Stimulated activated effector memory CD8-positive, alpha-beta T cell treated with anti-CD3 and anti-CD28 coated beads, Interleukin-12 subunit alpha, Interleukin-12 subunit beta, amount 100 ng/mL, for 72 hours (primary cell): ENCODE results near the gene TRIM8.

Source experiments
- ATAC-seq: fragments of 150-1000 bp; cut with Tn5 transposase; 2 replicates; pipeline ENCODE4 v1.10.0; 2021
- DNase-seq, 2 donors: peaks; one replicate each; pipeline ENCODE4 v3.0.0; 2021 to 2022; ENCODE audit warnings: low spot score in 2 of 2
- H3K27ac Mint-ChIP-seq: one replicate; pipeline ENCODE4 v1.8.0; 2022; ENCODE audit warnings: mild to moderate bottlenecking, mixed read lengths
- H3K36me3 Mint-ChIP-seq: one replicate; pipeline ENCODE4 v1.8.0; 2022; ENCODE audit warnings: mild to moderate bottlenecking, mixed read lengths
- H3K4me1 Mint-ChIP-seq: one replicate; pipeline ENCODE4 v1.8.0; 2022; ENCODE audit warnings: mixed read lengths
- H3K4me3 Mint-ChIP-seq: one replicate; pipeline ENCODE4 v1.8.0; 2022; ENCODE audit warnings: mild to moderate bottlenecking, mixed read lengths
- H3K9me3 Mint-ChIP-seq: one replicate; pipeline ENCODE4 v1.8.0; 2022; ENCODE audit warnings: mixed read lengths

Gene TRIM8

GRCh38 chr10:102624094-102624493, 20.2 kb upstream of the TRIM8 start:
- no peak overlapping the region for H3K4me3 Mint-ChIP-seq

GRCh38 chr10:102624751-102625645, 19.3 kb upstream of the TRIM8 start:
- Mint-ChIP-seq H3K27ac (peak overlapping the region; percentile 73), H3K36me3 (no peaks in the 10 kb centered on the region), H3K4me1 (peaks cover 8% of the 10 kb centered on the region), H3K4me3 (no peak overlapping the region), H3K9me3 (no peaks in the 10 kb centered on the region)
- ATAC-seq (no peak), DNase-seq (no peak)

More at GRCh38 chr10:102624094-102624493, 20.2 kb upstream of the TRIM8 start:
- DNase-seq, result no peak
- no peak for ATAC-seq
- H3K9me3 Mint-ChIP-seq, result no peaks in the 10 kb centered on the region
- peak overlapping the region; percentile 73 for H3K27ac Mint-ChIP-seq
- H3K36me3 Mint-ChIP-seq, result no peaks in the 10 kb centered on the region
- peaks cover 12% of the 10 kb centered on the region for H3K4me1 Mint-ChIP-seq

GRCh38 chr10:102626026-102626685, 18.1 kb upstream of the TRIM8 start:
- H3K4me3 Mint-ChIP-seq, result no peak overlapping the region
- DNase-seq (no peak), ATAC-seq (no peak)
- H3K36me3 Mint-ChIP-seq, result no peaks in the 10 kb centered on the region
- H3K9me3 Mint-ChIP-seq, result no peaks in the 10 kb centered on the region
- peak overlapping the region; percentile 73 for H3K27ac Mint-ChIP-seq
- peaks cover 6% of the 10 kb centered on the region for H3K4me1 Mint-ChIP-seq

- Mint-ChIP-seq H3K36me3 (no peaks in the 10 kb centered on the region), H3K4me1 (peaks cover 16% of the 10 kb centered on the region), H3K27ac (peak overlapping the region; percentile 73), H3K4me3 (no peak overlapping the region), H3K9me3 (no peaks in the 10 kb centered on the region)
- no peak for ATAC-seq
- DNase-seq, result no peak
These were observed 17.0 kb upstream of the TRIM8 start for GRCh38 chr10:102627291-102627735.

GRCh38 chr10:102627736-102628293, 16.5 kb upstream of the TRIM8 start:
- H3K27ac Mint-ChIP-seq, result peak overlapping the region; percentile 73
- no peak overlapping the region for H3K4me3 Mint-ChIP-seq
- no peak for DNase-seq
- no peak for ATAC-seq
- H3K36me3 Mint-ChIP-seq, result no peaks in the 10 kb centered on the region
- peaks cover 21% of the 10 kb centered on the region for H3K4me1 Mint-ChIP-seq
- H3K9me3 Mint-ChIP-seq, result no peaks in the 10 kb centered on the region

GRCh38 chr10:102628451-102628911, 15.8 kb upstream of the TRIM8 start:
- H3K4me3 Mint-ChIP-seq, result no peak overlapping the region
- no peak overlapping the region for H3K27ac Mint-ChIP-seq
- no peak for ATAC-seq
- DNase-seq, result no peak
- H3K36me3 Mint-ChIP-seq, result no peaks in the 10 kb centered on the region
- peaks cover 27% of the 10 kb centered on the region for H3K4me1 Mint-ChIP-seq
- no peaks in the 10 kb centered on the region for H3K9me3 Mint-ChIP-seq

- DNase-seq (no peak), ATAC-seq (no peak)
- H3K4me3 Mint-ChIP-seq, result no peak overlapping the region
- no peaks in the 10 kb centered on the region for H3K9me3 Mint-ChIP-seq
- H3K27ac Mint-ChIP-seq, result no peak overlapping the region
- no peaks in the 10 kb centered on the region for H3K36me3 Mint-ChIP-seq
- peaks cover 33% of the 10 kb centered on the region for H3K4me1 Mint-ChIP-seq
These were observed 14.3 kb upstream of the TRIM8 start for GRCh38 chr10:102629661-102630614.

DNA sequence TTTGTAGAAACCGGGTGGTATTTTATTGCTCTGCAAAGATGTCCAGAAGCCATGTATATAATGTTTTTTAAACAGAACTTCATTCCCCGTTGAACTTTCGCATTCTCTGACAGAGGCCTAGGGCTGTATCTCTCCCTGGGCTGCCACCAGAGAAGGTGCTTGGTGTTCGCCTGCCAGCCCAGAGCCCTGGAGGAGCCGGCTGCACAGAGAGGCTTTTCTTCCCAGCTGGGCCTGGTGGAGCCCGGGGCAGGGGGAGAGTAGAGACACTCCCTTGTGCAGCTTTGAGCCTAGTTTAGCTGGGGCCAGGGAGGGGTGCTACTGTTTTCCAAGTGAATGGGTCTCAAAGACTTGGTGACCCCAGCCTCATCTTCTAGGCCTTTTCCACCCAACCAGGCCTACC, 13.6 kb upstream of the TRIM8 start:
- Mint-ChIP-seq H3K27ac (peak overlapping the region; percentile 62), H3K36me3 (no peaks in the 10 kb centered on the region), H3K9me3 (no peaks in the 10 kb centered on the region), H3K4me1 (peaks cover 39% of the 10 kb centered on the region), H3K4me3 (no peak overlapping the region)
- DNase-seq (no peak), ATAC-seq (no peak)

- ATAC-seq (no peak), DNase-seq (no peak)
- H3K36me3 Mint-ChIP-seq, result no peaks in the 10 kb centered on the region
- no peaks in the 10 kb centered on the region for H3K9me3 Mint-ChIP-seq
- peaks cover 43% of the 10 kb centered on the region for H3K4me1 Mint-ChIP-seq
- H3K4me3 Mint-ChIP-seq, result peak overlapping the region; percentile 44
- peak overlapping the region; percentile 62 for H3K27ac Mint-ChIP-seq
These were observed 12.5 kb upstream of the TRIM8 start for GRCh38 chr10:102631525-102632393.

- H3K4me3 Mint-ChIP-seq, result peak overlapping the region; percentile 44
- no peak for DNase-seq
- H3K36me3 Mint-ChIP-seq, result no peaks in the 10 kb centered on the region
- H3K27ac Mint-ChIP-seq, result peak overlapping the region; percentile 62
- H3K4me1 Mint-ChIP-seq, result peaks cover 43% of the 10 kb centered on the region
- ATAC-seq, result peak; percentile 36
- no peaks in the 10 kb centered on the region for H3K9me3 Mint-ChIP-seq
These were observed 11.7 kb upstream of the TRIM8 start for GRCh38 chr10:102632394-102633111.

DNA sequence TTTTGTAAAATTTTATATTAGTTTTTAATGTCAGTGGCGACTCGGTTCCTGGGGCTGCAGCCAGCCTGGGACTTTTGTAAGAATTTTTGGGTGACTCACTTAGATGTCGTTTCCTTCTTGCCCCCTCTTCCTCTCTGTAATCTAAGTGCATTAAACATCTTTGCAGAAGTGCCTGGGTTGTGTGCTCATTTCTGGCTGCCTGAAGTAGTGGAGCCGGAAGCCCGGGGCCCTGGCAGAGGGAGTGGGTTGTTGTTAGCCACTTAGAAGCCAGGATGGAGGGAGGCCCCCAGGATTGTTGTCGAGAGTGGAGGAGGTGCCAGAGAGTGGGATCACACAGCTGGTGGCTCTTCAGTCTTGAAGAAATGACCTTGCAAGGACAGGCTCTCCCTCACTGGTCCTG, 11.0 kb upstream of the TRIM8 start:
- DNase-seq (no peak), ATAC-seq (peak; percentile 80)
- H3K27ac Mint-ChIP-seq, result peak overlapping the region; percentile 62
- H3K9me3 Mint-ChIP-seq, result no peaks in the 10 kb centered on the region
- no peaks in the 10 kb centered on the region for H3K36me3 Mint-ChIP-seq
- H3K4me1 Mint-ChIP-seq, result peaks cover 43% of the 10 kb centered on the region
- H3K4me3 Mint-ChIP-seq, result peak overlapping the region; percentile 44

GRCh38 chr10:102633848-102634247, 10.4 kb upstream of the TRIM8 start:
- no peak for ATAC-seq
- no peak for DNase-seq
- peaks cover 43% of the 10 kb centered on the region for H3K4me1 Mint-ChIP-seq
- H3K27ac Mint-ChIP-seq, result peak overlapping the region; percentile 62
- H3K36me3 Mint-ChIP-seq, result no peaks in the 10 kb centered on the region
- H3K4me3 Mint-ChIP-seq, result peak overlapping the region; percentile 44
- no peaks in the 10 kb centered on the region for H3K9me3 Mint-ChIP-seq

DNA sequence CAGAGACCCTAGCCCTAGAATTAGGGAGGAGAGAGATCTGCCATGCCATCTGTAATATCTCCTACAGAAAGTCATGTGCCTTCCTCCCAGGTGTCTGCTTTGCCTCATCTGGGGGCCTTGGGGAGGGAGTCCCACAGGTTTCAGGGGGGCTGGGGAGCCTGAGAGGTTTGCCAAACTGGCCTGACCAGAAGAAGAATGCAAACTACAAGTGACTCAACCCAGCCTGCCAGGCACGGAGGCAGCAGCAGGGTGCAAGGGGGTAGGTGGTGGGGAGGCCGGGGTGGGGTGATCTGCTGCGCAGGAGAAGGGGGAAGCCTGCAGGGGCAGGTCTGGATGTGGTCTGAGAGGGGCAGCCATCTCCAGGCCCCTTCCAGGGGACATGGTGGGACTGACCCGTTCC, 9.6 kb upstream of the TRIM8 start:
- no peak for DNase-seq
- H3K4me3 Mint-ChIP-seq, result no peak overlapping the region
- H3K27ac Mint-ChIP-seq, result peak overlapping the region; percentile 62
- H3K9me3 Mint-ChIP-seq, result no peaks in the 10 kb centered on the region
- peaks cover 43% of the 10 kb centered on the region for H3K4me1 Mint-ChIP-seq
- ATAC-seq, result no peak
- H3K36me3 Mint-ChIP-seq, result no peaks in the 10 kb centered on the region
